Liver (tissue), 3 donors: ENCODE data around the gene ZNF543.

Experiments used
- EGR1 ChIP-seq, 2 donors: IDR thresholded peaks; 2 replicates each; pipeline ENCODE4 v1.6.1; 2016 to 2018; ENCODE audit warnings: antibody characterized with exemption in 2 of 2, low read depth in 2 of 2
- GABPA ChIP-seq, 2 donors: IDR thresholded peaks in 1 of 2; conservative IDR thresholded peaks in 1 of 2; 2 replicates each; pipeline ENCODE4 v1.6.1; 2016; ENCODE audit warnings: antibody characterized with exemption in 2 of 2, mild to moderate bottlenecking in 1 of 2, moderate library complexity in 1 of 2
- MAX ChIP-seq: IDR thresholded peaks from 2 replicates; pipeline ENCODE4 v1.6.1; 2016; ENCODE audit warnings: antibody characterized with exemption
- RAD21 ChIP-seq, 2 donors: IDR thresholded peaks; 2 replicates each; pipeline ENCODE4 v1.6.1; 2016; ENCODE audit warnings: antibody characterized with exemption in 2 of 2, mild to moderate bottlenecking in 2 of 2
- SP1 ChIP-seq: IDR thresholded peaks from 2 replicates; pipeline ENCODE4 v1.6.1; 2018; ENCODE audit warnings: antibody characterized with exemption, mild to moderate bottlenecking
- TAF1 ChIP-seq: conservative IDR thresholded peaks from 2 replicates; pipeline ENCODE4 v1.6.1; 2016; ENCODE audit warnings: antibody characterized with exemption, mild to moderate bottlenecking
- YY1 ChIP-seq: IDR thresholded peaks from 2 replicates; pipeline ENCODE4 v1.6.1; 2016; ENCODE audit warnings: antibody characterized with exemption, mild to moderate bottlenecking
- ZBTB33 ChIP-seq: IDR thresholded peaks from 2 replicates; pipeline ENCODE4 v1.6.1; 2016; ENCODE audit warnings: antibody characterized with exemption
- TF ChIP-seq, protein P1 (sequence below): fragments of 150-350 bp; IDR thresholded peaks from 2 replicates; pipeline ENCODE4 v1.5.1; 2017; ENCODE audit warnings: improper control_type of control experiment, low read depth, low read length; ENCODE audit not compliant: missing input control
- TF ChIP-seq, protein P2 (sequence below): IDR thresholded peaks from 2 replicates; pipeline ENCODE4 v1.6.1; 2016; ENCODE audit warnings: antibody characterized with exemption
- donor health status: healthy.
- donor health status: healthy.

GRCh38 chr19:57271280-57271679, 49.0 kb upstream of the ZNF543 start:
- TF ChIP-seq RAD21 (IDR thresholded peaks at IDR 0.05): no peak
- no peak for TF ChIP-seq SP1
- TF ChIP-seq, protein P1, sequence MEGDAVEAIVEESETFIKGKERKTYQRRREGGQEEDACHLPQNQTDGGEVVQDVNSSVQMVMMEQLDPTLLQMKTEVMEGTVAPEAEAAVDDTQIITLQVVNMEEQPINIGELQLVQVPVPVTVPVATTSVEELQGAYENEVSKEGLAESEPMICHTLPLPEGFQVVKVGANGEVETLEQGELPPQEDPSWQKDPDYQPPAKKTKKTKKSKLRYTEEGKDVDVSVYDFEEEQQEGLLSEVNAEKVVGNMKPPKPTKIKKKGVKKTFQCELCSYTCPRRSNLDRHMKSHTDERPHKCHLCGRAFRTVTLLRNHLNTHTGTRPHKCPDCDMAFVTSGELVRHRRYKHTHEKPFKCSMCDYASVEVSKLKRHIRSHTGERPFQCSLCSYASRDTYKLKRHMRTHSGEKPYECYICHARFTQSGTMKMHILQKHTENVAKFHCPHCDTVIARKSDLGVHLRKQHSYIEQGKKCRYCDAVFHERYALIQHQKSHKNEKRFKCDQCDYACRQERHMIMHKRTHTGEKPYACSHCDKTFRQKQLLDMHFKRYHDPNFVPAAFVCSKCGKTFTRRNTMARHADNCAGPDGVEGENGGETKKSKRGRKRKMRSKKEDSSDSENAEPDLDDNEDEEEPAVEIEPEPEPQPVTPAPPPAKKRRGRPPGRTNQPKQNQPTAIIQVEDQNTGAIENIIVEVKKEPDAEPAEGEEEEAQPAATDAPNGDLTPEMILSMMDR: no peak
- no peak for TF ChIP-seq ZBTB33
- no peak for TF ChIP-seq EGR1 (IDR thresholded peaks at IDR 0.05; ENCODE audit: low read depth in 2 of 2)
- no peak for TF ChIP-seq TAF1
- TF ChIP-seq MAX: no peak
- TF ChIP-seq, protein P2, sequence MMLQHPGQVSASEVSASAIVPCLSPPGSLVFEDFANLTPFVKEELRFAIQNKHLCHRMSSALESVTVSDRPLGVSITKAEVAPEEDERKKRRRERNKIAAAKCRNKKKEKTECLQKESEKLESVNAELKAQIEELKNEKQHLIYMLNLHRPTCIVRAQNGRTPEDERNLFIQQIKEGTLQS: no peak
- TF ChIP-seq GABPA (IDR thresholded peaks at IDR 0.05 in 1 of 2, conservative IDR thresholded peaks at IDR 0.05 in 1 of 2): no peak
- TF ChIP-seq YY1: no peak
